GM13977 (cell line): ENCODE results near the gene ABHD11.
A peak's percentile ranks its signal among the peaks of the same experiment; 100 is the strongest.
"Not testable (repeated sequence)": the region's sequence is repeated elsewhere in the genome, so short reads cannot be mapped to it uniquely, and the experiment has no call there.

Experiments used
- DNase-seq: peaks from one replicate; pipeline ENCODE4 v3.0.0; 2012; ENCODE audit warnings: low spot score
- in situ Hi-C: fragments of 300-500 bp; cut with MboI; formaldehyde crosslinking; loops from one replicate; pipeline ENCODE4 v1.12.0; 2022; ENCODE audit warnings: low sequenced_read_pairs, low pct_unique_long_range_greater_than_20kb, mixed read lengths, inconsistent platforms; ENCODE audit not compliant: unreplicated experiment
- TF ChIP-seq, protein P1 (sequence below): IDR thresholded peaks from 2 replicates; pipeline ENCODE4 v1.5.1; 2012; ENCODE audit warnings: mild to moderate bottlenecking, control low read depth; ENCODE audit not compliant: insufficient read depth; ENCODE audit errors: extremely low read depth, missing control alignments

Gene ABHD11

DNA sequence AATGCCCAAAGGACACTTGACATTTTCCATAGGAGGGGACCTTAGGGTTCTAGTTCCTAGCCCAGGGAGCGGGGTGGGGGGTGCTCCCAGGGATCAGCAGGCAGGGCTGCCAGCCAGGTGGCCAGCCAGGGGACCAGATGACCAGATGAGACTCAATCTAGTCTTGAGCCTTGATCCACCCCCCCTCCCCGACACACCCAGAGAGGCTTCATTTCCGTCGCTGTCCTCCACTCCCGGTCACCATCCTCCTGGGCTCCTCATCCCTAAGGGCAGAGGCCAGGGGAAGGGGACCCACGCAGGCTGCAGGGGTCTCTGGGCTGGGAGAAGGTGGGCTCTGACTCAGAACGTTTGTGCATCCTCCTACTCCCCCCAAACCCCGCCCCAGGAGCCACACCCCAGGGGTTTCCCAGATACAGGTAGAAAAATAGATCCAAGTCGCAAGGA, 20.1 kb downstream of the ABHD11 start:
- DNase-seq = no peak
- in situ Hi-C loops = no loop called here
- TF ChIP-seq, protein P1, sequence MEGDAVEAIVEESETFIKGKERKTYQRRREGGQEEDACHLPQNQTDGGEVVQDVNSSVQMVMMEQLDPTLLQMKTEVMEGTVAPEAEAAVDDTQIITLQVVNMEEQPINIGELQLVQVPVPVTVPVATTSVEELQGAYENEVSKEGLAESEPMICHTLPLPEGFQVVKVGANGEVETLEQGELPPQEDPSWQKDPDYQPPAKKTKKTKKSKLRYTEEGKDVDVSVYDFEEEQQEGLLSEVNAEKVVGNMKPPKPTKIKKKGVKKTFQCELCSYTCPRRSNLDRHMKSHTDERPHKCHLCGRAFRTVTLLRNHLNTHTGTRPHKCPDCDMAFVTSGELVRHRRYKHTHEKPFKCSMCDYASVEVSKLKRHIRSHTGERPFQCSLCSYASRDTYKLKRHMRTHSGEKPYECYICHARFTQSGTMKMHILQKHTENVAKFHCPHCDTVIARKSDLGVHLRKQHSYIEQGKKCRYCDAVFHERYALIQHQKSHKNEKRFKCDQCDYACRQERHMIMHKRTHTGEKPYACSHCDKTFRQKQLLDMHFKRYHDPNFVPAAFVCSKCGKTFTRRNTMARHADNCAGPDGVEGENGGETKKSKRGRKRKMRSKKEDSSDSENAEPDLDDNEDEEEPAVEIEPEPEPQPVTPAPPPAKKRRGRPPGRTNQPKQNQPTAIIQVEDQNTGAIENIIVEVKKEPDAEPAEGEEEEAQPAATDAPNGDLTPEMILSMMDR = no peak

DNA sequence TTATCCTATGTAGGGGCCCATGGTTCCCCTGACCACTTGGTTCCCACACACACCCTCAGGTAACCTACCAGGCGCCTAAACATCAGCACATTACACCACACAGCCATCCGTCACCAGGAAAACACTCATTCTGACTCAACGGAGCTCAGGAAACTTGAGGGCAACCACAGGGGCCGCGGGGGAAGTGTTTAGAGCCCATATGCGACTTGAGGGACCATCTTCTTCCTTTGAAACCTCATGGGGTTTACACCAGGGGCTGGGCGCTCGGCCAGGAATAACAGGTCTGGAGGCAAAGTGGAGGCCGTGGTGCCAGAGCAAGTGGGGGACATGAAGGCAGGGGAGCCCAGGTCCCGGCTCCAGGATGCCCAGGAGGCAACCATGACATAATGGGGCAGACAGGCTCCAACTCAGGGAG, 20.6 kb downstream of the ABHD11 start:
- no peak for DNase-seq
- in situ Hi-C loops = no loop called here
- TF ChIP-seq, protein P1 = no peak

DNA sequence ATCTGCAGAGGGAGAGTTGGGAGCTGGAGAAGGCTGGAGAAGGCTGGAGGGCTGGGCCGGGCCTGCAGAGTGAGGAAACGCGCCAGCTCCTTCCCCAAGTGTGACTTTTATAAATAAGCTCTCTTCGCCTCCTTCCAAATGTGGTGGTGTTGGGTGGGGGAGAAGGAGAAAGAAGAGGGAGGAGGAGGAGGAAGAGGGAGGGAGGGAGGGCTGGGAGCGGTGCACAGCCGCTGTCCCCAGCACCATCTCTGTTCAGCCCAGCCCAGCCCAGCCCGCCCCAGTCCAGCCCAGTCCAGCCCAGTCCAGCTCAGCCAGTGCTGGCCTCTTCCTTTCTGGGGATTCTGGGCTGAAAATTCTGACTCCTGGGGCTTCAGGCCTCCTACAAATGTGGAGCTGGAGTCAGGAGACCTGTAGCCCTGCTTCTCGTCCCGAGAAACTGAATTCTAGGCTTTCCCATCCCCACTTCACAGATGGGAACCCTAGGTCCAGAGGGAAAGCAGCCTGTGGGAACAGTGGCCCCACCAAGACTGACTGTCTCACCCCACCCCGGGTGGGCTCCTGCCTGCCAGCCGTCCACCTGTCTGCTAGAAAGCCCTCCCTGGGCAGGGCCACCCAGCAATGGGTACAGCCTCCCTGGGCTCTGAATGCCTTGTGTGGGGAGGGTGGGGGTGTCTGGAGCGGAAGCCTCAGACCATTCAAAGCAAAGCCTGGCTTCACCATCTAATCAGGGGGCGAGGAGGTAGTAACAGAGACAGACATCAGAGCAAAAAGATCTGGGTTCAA, 21.4 kb downstream of the ABHD11 start:
- TF ChIP-seq, protein P1 = no peak
- in situ Hi-C loops = no loop called here
- DNase-seq = no peak

DNA sequence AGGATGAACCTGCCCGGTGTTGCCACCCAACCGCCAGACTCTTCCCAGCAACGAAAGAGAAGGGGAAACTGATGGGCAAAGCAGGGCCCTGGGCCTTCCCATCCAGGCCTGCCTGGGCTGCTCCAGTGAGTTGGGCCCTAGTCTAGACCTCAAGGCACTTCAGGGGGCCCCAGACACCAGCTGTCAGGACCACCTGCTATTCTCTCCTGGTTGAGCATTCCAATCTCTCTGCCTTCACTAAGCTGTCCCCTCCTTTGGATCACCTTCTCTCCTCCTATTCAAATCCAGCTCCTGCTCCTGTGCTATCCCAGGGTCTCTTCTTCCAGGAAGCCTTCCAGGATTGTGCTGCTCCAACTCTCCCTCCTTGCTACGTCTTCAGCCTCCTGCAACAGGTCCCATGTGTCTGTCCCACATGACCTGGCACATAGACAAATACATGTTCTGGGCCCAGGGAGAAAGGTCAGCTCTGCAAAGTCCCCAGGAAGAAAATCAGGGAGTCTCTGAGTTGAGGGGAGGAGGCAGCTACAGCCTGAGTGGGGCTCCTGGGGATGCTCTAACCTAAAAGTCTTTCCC, 22.2 kb downstream of the ABHD11 start:
- in situ Hi-C loops = no loop called here

DNA sequence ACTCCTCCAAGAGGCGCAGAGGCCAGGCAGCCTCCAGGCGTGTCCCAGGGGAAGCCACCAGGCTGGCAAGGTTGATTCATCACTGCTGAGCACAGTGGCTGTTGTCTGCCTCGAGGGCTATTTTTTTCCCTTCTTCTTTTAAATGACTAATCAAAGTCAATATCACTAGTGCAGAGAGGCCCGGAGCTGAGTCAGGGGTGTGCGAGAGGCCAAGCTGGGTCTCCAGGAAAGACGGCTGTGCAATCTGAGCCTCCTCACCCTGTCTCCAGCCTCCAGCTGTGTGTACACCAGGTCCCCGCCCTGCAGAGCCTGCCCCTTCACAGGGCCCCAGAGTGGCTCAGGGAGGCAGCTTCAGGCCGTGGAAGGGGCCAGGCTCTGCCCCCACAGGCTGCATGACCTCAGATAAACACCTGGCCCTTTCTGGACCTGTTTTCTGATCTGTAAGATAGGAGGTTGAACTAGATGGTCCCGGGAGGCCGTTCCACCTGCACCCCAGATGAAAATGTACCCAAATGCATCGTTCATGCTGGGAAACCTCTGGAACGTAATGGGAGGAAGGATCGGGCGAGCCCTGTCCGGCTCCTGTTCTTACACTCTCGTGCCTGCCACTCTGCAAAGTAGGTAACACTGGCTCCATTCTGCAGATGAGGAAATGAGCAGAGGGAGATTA, 22.8 kb downstream of the ABHD11 start:
- in situ Hi-C loops = no loop called here
- peak; percentile 39 for DNase-seq
- TF ChIP-seq, protein P1 = no peak

More for the DNA sequence above, 22.2 kb downstream of the ABHD11 start:
- no peak for DNase-seq
- TF ChIP-seq, protein P1 = no peak

DNA sequence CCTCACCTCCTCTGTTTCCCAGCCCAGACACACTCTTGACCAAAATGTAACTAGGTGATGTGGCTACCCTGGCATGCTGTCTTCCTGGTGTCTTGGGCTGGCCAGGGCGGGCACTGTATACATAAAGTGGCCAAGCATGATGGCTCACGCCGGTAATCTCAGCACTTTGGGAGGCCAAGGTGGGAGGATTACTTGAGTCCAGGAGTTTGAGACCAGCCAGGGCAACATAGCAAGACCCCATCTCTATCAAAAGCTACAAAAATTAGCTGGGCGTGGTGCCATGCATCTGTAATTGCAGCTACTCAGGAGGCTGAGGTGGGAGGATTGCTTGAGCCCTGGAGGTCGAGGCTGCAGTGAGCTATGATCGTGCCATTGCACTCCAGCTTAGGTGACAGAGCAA, 25.3 kb downstream of the ABHD11 start:
- DNase-seq, in situ Hi-C loops: not testable (repeated sequence)

DNA sequence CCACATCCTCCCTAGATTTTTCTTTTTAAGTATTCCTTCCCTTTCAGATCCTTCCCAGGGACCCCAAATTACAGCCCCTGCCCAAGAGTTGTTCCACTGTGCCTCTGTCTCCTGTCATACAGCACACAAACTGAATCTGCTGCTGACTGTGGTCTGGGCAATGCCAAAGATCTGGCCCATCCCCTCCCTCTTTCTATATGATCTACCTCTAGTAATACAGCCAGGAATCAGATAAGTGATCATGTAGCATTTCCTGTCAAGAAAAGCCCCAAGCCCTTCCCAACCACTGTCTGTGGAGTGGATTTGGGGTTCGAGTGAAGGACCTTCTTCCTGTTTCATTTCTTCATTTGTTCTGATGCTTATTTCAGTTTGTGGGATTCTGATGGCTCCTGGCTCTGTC, 25.8 kb downstream of the ABHD11 start:
- TF ChIP-seq, protein P1 = no peak
- in situ Hi-C loops = no loop called here
- DNase-seq = no peak
